IPS DF 6.9 (cell line): ENCODE results near the gene ABCA9.
"Not testable (repeated sequence)": the region's sequence is repeated elsewhere in the genome, so short reads cannot be mapped to it uniquely, and the experiment has no call there.

ENCODE experiments used
- DNase-seq: peaks from one replicate; pipeline ENCODE4 v3.0.0-alpha.2; 2013; ENCODE audit warnings: low read depth, low spot score
- H3K27ac ChIP-seq: one replicate; pipeline ENCODE4 v1.5.1; 2013; ENCODE audit warnings: low read length, control low read depth
- H3K27me3 ChIP-seq: 2 replicates; pipeline ENCODE4 v1.6.1; 2013; ENCODE audit warnings: mild to moderate bottlenecking, low read length; ENCODE audit not compliant: control insufficient read depth, insufficient read depth
- H3K36me3 ChIP-seq: 2 replicates; pipeline ENCODE4 v1.6.1; 2013; ENCODE audit warnings: low read length; ENCODE audit not compliant: control insufficient read depth, insufficient read depth
- H3K4me1 ChIP-seq: 2 replicates; pipeline ENCODE4 v1.6.1; 2013; ENCODE audit warnings: low read length; ENCODE audit not compliant: control insufficient read depth, insufficient read depth
- H3K4me3 ChIP-seq: 2 replicates; pipeline ENCODE4 v1.5.1; 2013; ENCODE audit warnings: mild to moderate bottlenecking, low read length
- H3K9me3 ChIP-seq: 2 replicates; pipeline ENCODE4 v1.6.1; 2013; ENCODE audit warnings: low read length, inconsistent platforms; ENCODE audit not compliant: control insufficient read depth, insufficient read depth
- WGBS: extraction: QIAGEN DNeasy Blood & Tissue Kit; methylation state at CpG from one replicate; pipeline ENCODE4 v1.1.7; 2013; ENCODE audit warnings: mixed read lengths, missing lambda C conversion rate; ENCODE audit not compliant: insufficient read length, insufficient coverage; 5-methylcytosine and 5-hydroxymethylcytosine counted together

The ABCA9 gene

GRCh38 chr17:69018687-69019086 lies 42.0 kb downstream of the ABCA9 start:
- H3K36me3 ChIP-seq: no peaks in the 10 kb centered on the region
- H3K27ac ChIP-seq: no peak overlapping the region
- no peak for DNase-seq
- no CpG with 5 or more reads among the region's 1 CpG for WGBS
- no peaks in the 10 kb centered on the region for H3K9me3 ChIP-seq
- no peaks in the 10 kb centered on the region for H3K4me1 ChIP-seq
- H3K27me3 ChIP-seq: no peaks in the 10 kb centered on the region
- H3K4me3 ChIP-seq: no peak overlapping the region

- H3K27ac ChIP-seq: no peak overlapping the region
- no CpG with 5 or more reads among the region's 3 CpGs for WGBS
Measured at GRCh38 chr17:69018022-69018615, 42.6 kb downstream of the ABCA9 start.

GRCh38 chr17:69015631-69016030 lies 45.1 kb downstream of the ABCA9 start:
- no peak for DNase-seq
- 100% methylated on average over 1 of the region's 2 CpGs for WGBS
- H3K4me3 ChIP-seq: no peak overlapping the region
- H3K36me3 ChIP-seq: no peaks in the 10 kb centered on the region
- no peaks in the 10 kb centered on the region for H3K4me1 ChIP-seq
- no peaks in the 10 kb centered on the region for H3K9me3 ChIP-seq
- no peak overlapping the region for H3K27ac ChIP-seq
- H3K27me3 ChIP-seq: no peaks in the 10 kb centered on the region

More at GRCh38 chr17:69018022-69018615, 42.6 kb downstream of the ABCA9 start:
- Histone ChIP-seq H3K4me1 (no peaks in the 10 kb centered on the region), H3K4me3 (no peak overlapping the region), H3K36me3 (no peaks in the 10 kb centered on the region), H3K9me3 (no peaks in the 10 kb centered on the region), H3K27me3 (no peaks in the 10 kb centered on the region)
- DNase-seq: no peak

GRCh38 chr17:69012895-69013805 lies 47.6 kb downstream of the ABCA9 start:
- Histone ChIP-seq H3K4me1 (no peaks in the 10 kb centered on the region), H3K4me3 (no peak overlapping the region), H3K27me3 (no peaks in the 10 kb centered on the region), H3K9me3 (no peaks in the 10 kb centered on the region), H3K27ac (no peak overlapping the region), H3K36me3 (no peaks in the 10 kb centered on the region)
- DNase-seq: no peak
- WGBS: no CpG with 5 or more reads among the region's 4 CpGs

GRCh38 chr17:69009930-69010329 lies 50.8 kb downstream of the ABCA9 start:
- Histone ChIP-seq H3K36me3 (no peaks in the 10 kb centered on the region), H3K9me3 (no peaks in the 10 kb centered on the region), H3K4me3 (no peak overlapping the region), H3K27ac (no peak overlapping the region), H3K27me3 (no peaks in the 10 kb centered on the region), H3K4me1 (peaks cover 3% of the 10 kb centered on the region; the same call in 1 of the 2 replicates)
- WGBS: no CpG with 5 or more reads among the region's 3 CpGs
- DNase-seq: no peak

GRCh38 chr17:69004759-69005158 lies 56.0 kb downstream of the ABCA9 start:
- DNase-seq, H3K4me1 ChIP-seq, H3K36me3 ChIP-seq, H3K27me3 ChIP-seq, H3K4me3 ChIP-seq, H3K27ac ChIP-seq, H3K9me3 ChIP-seq: not testable (repeated sequence)
- WGBS: no CpG with 5 or more reads among the region's 27 CpGs

- H3K27me3 ChIP-seq: not testable (repeated sequence)
- no CpG with 5 or more reads among the region's 3 CpGs for WGBS
Measured at GRCh38 chr17:68999743-69000142, 61.0 kb downstream of the ABCA9 start.

GRCh38 chr17:68993112-68993511 lies 67.6 kb downstream of the ABCA9 start:
- no peaks in the 10 kb centered on the region for H3K27me3 ChIP-seq
- no peak overlapping the region for H3K27ac ChIP-seq
- no peak overlapping the region for H3K4me3 ChIP-seq
- no peak for DNase-seq
- H3K36me3 ChIP-seq: no peaks in the 10 kb centered on the region
- WGBS: no CpG with 5 or more reads among the region's 4 CpGs
- H3K4me1 ChIP-seq: no peaks in the 10 kb centered on the region
- H3K9me3 ChIP-seq: no peaks in the 10 kb centered on the region

More at GRCh38 chr17:68999743-69000142, 61.0 kb downstream of the ABCA9 start:
- not testable (repeated sequence) for DNase-seq, H3K4me3 ChIP-seq, H3K9me3 ChIP-seq, H3K36me3 ChIP-seq, H3K4me1 ChIP-seq, H3K27ac ChIP-seq

GRCh38 chr17:68987966-68988365 lies 72.8 kb downstream of the ABCA9 start:
- H3K4me3 ChIP-seq: no peak overlapping the region
- no peak for DNase-seq
- no peak overlapping the region for H3K27ac ChIP-seq
- no peaks in the 10 kb centered on the region for H3K36me3 ChIP-seq
- H3K9me3 ChIP-seq: no peaks in the 10 kb centered on the region
- H3K27me3 ChIP-seq: no peaks in the 10 kb centered on the region
- WGBS: no CpG with 5 or more reads among the region's 4 CpGs
- no peaks in the 10 kb centered on the region for H3K4me1 ChIP-seq

GRCh38 chr17:68981288-68981687 lies 79.4 kb downstream of the ABCA9 start:
- Histone ChIP-seq H3K4me3 (no peak overlapping the region), H3K4me1 (no peaks in the 10 kb centered on the region), H3K9me3 (no peaks in the 10 kb centered on the region), H3K36me3 (no peaks in the 10 kb centered on the region), H3K27ac (no peak overlapping the region), H3K27me3 (no peaks in the 10 kb centered on the region)
- no peak for DNase-seq
- no CpG with 5 or more reads among the region's 2 CpGs for WGBS
